Parathyroid adenoma (tissue), 2 donors: ENCODE results near the gene C8A.

Source experiments
- H2AFZ ChIP-seq: fragments of 300-600 bp; sonication (generic); one replicate; pipeline ENCODE4 v1.7.0; 2017; ENCODE audit warnings: antibody characterized with exemption, mild to moderate bottlenecking
- H3K27ac ChIP-seq: fragments of 300-600 bp; sonication (generic); one replicate; pipeline ENCODE4 v1.7.0; 2017
- H3K27me3 ChIP-seq: fragments of 300-600 bp; sonication (generic); one replicate; pipeline ENCODE4 v1.7.0; 2017; ENCODE audit warnings: low read length; ENCODE audit not compliant: control insufficient read depth, insufficient read depth
- H3K36me3 ChIP-seq: fragments of 300-600 bp; sonication (generic); one replicate; pipeline ENCODE4 v1.7.0; 2017; ENCODE audit warnings: low read length; ENCODE audit not compliant: control insufficient read depth, insufficient read depth
- H3K4me1 ChIP-seq: fragments of 300-600 bp; sonication (generic); one replicate; pipeline ENCODE4 v1.7.0; 2017; ENCODE audit warnings: control low read depth
- H3K4me2 ChIP-seq: fragments of 300-600 bp; sonication (generic); one replicate; pipeline ENCODE4 v1.7.0; 2017; ENCODE audit warnings: low read length
- H3K4me3 ChIP-seq: fragments of 300-600 bp; sonication (generic); one replicate; pipeline ENCODE4 v1.7.0; 2017; ENCODE audit warnings: low read depth, low read length
- H3K79me2 ChIP-seq: fragments of 300-600 bp; sonication (generic); one replicate; pipeline ENCODE4 v1.7.0; 2017; ENCODE audit warnings: control low read depth
- H3K9ac ChIP-seq: fragments of 300-600 bp; sonication (generic); one replicate; pipeline ENCODE4 v1.7.0; 2017; ENCODE audit warnings: mild to moderate bottlenecking
- H3K9me3 ChIP-seq: fragments of 300-600 bp; sonication (generic); one replicate; pipeline ENCODE4 v1.7.0; 2017; ENCODE audit warnings: low read length; ENCODE audit not compliant: control insufficient read depth
- TF ChIP-seq, protein P1 (sequence below): fragments of 300-600 bp; sonication (generic); IDR thresholded peaks from one replicate; pipeline ENCODE4 v1.7.0; 2017; ENCODE audit warnings: antibody characterized with exemption, mild to moderate bottlenecking
- donor health status: primary hyperparathyroidism.

Gene C8A

DNA sequence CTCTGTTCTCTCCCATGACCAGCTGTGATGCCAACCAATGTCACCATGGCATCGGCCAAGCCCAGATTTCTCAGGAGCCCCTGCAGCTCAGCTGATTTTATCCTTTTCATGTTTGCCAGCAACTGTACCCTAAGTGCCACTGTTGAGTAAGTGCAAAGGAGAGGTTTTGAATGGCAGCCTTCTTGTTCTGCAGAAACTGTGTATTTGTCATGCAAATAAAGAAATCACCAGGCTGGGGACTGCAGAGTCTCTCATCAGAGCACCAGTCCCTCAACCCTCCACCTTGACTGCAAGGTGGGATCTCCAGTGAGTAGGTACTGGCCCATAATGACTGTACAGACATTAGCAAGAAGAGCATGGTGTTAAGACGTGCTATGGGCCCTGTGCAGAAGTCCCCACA, 84.6 kb downstream of the C8A start:
- no peaks in the 10 kb centered on the region for H3K9me3 ChIP-seq
- no peak overlapping the region for H3K4me2 ChIP-seq
- H3K36me3 ChIP-seq: no peaks in the 10 kb centered on the region
- H3K79me2 ChIP-seq: no peaks in the 10 kb centered on the region
- H3K27ac ChIP-seq: no peak overlapping the region
- H2AFZ ChIP-seq: no peak overlapping the region
- no peak overlapping the region for H3K9ac ChIP-seq
- no peaks in the 10 kb centered on the region for H3K4me1 ChIP-seq
- TF ChIP-seq, protein P1, sequence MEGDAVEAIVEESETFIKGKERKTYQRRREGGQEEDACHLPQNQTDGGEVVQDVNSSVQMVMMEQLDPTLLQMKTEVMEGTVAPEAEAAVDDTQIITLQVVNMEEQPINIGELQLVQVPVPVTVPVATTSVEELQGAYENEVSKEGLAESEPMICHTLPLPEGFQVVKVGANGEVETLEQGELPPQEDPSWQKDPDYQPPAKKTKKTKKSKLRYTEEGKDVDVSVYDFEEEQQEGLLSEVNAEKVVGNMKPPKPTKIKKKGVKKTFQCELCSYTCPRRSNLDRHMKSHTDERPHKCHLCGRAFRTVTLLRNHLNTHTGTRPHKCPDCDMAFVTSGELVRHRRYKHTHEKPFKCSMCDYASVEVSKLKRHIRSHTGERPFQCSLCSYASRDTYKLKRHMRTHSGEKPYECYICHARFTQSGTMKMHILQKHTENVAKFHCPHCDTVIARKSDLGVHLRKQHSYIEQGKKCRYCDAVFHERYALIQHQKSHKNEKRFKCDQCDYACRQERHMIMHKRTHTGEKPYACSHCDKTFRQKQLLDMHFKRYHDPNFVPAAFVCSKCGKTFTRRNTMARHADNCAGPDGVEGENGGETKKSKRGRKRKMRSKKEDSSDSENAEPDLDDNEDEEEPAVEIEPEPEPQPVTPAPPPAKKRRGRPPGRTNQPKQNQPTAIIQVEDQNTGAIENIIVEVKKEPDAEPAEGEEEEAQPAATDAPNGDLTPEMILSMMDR: no peak
- H3K27me3 ChIP-seq: no peaks in the 10 kb centered on the region
- H3K4me3 ChIP-seq: no peak overlapping the region

DNA sequence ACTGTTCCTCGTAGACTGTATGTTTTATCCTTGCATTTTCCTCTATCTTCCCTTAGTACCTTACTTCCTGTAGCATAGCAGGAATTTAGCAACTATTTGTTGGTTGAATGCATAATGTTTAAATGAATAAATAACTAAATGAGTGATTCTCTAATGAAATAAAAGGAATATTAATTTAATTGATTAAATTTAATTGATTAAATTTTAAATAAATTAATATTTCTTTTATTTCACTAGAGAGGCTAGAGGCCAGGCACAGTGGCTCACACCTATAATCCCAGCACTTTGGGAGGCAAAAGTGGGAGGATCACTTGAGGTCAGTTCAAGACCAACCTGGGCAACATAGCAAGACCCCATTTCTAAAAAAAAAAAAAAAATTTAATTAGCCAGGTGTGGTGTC, 85.4 kb downstream of the C8A start:
- no peaks in the 10 kb centered on the region for H3K27me3 ChIP-seq
- no peak overlapping the region for H3K4me2 ChIP-seq
- H3K9me3 ChIP-seq: no peaks in the 10 kb centered on the region
- no peak overlapping the region for H3K27ac ChIP-seq
- H3K79me2 ChIP-seq: no peaks in the 10 kb centered on the region
- no peaks in the 10 kb centered on the region for H3K36me3 ChIP-seq
- TF ChIP-seq, protein P1: no peak
- H2AFZ ChIP-seq: no peak overlapping the region
- no peaks in the 10 kb centered on the region for H3K4me1 ChIP-seq
- no peak overlapping the region for H3K4me3 ChIP-seq
- H3K9ac ChIP-seq: no peak overlapping the region

DNA sequence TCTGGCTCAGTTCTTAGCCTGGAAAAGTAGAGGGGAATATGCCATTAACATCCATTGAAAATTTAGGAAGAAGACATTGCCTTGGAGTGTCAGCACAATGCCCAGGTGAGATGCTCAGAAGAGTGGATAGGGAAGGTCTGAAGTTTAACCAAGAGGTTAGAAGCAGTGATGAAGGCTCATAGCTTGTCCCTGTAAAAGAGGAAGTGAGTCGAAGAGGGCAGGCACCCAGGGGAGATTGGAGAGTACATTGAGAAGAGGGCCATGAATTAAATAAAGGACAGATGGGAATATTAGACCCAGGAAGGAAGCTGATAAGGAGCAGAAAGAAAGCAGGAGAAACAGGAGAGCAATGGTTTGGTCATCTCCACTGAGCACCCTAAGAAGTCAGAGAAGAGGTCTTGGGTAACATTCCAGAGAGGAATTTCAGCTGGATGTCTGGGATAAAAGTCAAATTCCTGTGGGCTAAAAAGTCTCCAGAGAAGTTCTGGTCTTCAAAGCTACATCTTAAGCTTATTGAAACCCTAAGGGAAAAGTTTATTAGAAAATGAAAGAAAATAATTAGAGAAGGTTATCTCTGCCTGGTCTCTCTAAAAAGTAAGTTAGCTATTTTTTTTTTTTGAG, 93.9 kb downstream of the C8A start:
- no peak overlapping the region for H3K4me2 ChIP-seq
- H3K4me1 ChIP-seq: no peaks in the 10 kb centered on the region
- H3K9me3 ChIP-seq: no peaks in the 10 kb centered on the region

DNA sequence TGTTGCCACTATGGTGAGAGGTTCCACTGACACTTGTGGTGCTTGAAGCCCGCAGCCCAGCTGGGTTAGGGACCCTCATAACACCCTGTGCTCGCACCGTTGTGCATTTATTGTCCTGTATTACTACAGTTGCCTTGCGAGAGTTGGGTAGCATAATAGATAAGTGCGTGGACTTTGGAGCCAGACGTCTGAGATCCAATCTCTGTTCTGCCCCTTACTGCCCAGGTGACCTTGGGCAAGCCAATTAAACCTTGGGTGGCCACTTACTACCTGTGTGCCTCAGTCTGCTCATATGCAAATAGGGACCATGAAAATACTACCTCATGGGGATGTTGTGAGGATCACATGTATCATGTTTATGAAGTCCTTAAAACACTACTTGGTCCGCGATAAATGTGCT, 97.9 kb downstream of the C8A start:
- Histone ChIP-seq H3K27me3 (no peaks in the 10 kb centered on the region), H3K36me3 (no peaks in the 10 kb centered on the region), H3K79me2 (no peaks in the 10 kb centered on the region), H3K4me1 (no peaks in the 10 kb centered on the region), H3K9me3 (no peaks in the 10 kb centered on the region), H3K4me3 (no peak overlapping the region), H3K9ac (no peak overlapping the region), H3K4me2 (no peak overlapping the region), H3K27ac (no peak overlapping the region), H2AFZ (no peak overlapping the region)
- TF ChIP-seq, protein P1: no peak

More for the DNA sequence above, 93.9 kb downstream of the C8A start:
- Histone ChIP-seq H3K79me2 (no peaks in the 10 kb centered on the region), H3K9ac (no peak overlapping the region), H3K27me3 (no peaks in the 10 kb centered on the region), H2AFZ (no peak overlapping the region), H3K36me3 (no peaks in the 10 kb centered on the region), H3K27ac (no peak overlapping the region), H3K4me3 (no peak overlapping the region)
- TF ChIP-seq, protein P1: no peak

DNA sequence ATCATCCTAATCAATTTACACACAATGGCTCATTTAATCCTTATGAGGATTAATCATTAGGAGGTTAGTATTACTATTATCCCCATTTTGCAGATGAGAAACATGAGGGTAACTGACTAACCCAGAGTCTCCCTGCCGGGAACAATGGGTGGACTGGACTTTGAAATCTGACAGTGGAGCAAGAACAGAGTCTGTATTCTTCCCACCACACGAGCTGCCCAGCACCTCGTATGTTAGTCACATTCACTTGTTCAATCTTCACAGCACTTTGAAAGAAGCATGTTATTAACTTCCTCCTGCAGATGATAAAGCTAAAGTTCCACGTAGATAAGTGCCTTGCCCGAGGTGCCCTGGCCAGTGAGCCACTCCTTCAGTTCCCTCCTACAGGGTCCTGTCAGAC, 98.8 kb downstream of the C8A start:
- Histone ChIP-seq H3K4me1 (peaks cover 3% of the 10 kb centered on the region), H3K27ac (no peak overlapping the region), H3K79me2 (no peaks in the 10 kb centered on the region), H3K4me3 (no peak overlapping the region), H2AFZ (no peak overlapping the region), H3K27me3 (no peaks in the 10 kb centered on the region), H3K36me3 (no peaks in the 10 kb centered on the region), H3K9me3 (no peaks in the 10 kb centered on the region), H3K9ac (no peak overlapping the region), H3K4me2 (no peak overlapping the region)
- TF ChIP-seq, protein P1: no peak
